ENCODE measurements around the gene MMP24. TPM values are rescaled to one million over a fixed set of nuclear protein-coding genes. Genes with fewer than 3 reads are reported as not detected.
A peak's percentile ranks its signal among the peaks of the same experiment; 100 is the strongest.
"Not testable (repeated sequence)": the region's sequence is repeated elsewhere in the genome, so short reads cannot be mapped to it uniquely, and the experiment has no call there.

The MMP24 gene
- total RNA-seq, 1 donor from 2014 or later, result 1.1 TPM

- Mint-ChIP-seq H3K9me3 (no peaks in the 10 kb centered on the region), H3K36me3 (no peaks in the 10 kb centered on the region), H3K4me3 (no peak overlapping the region), H3K27me3 (ENCODE audit: low read depth) (no peaks in the 10 kb centered on the region), H3K27ac (no peak overlapping the region), H3K4me1 (peaks cover 4% of the 10 kb centered on the region)
- DNase-seq (ENCODE audit: low spot score in 2 of 2, unreplicated experiment in 2 of 2), result no peak
- no peak for TF ChIP-seq CTCF (IDR thresholded peaks at IDR 0.05; ENCODE audit: unreplicated experiment)
These were observed 20.2 kb downstream of the MMP24 start for GRCh38 chr20:35246723-35247122.

- no peaks in the 10 kb centered on the region for H3K9me3 Mint-ChIP-seq
- no peaks in the 10 kb centered on the region for H3K27me3 Mint-ChIP-seq (ENCODE audit: low read depth)
- TF ChIP-seq CTCF (IDR thresholded peaks at IDR 0.05; ENCODE audit: unreplicated experiment), result no peak
- H3K36me3 Mint-ChIP-seq, result no peaks in the 10 kb centered on the region
- DNase-seq (ENCODE audit: low spot score in 2 of 2, unreplicated experiment in 2 of 2), result no peak
- no peak overlapping the region for H3K4me3 Mint-ChIP-seq
- H3K27ac Mint-ChIP-seq, result peak overlapping the region; percentile 59
- H3K4me1 Mint-ChIP-seq, result peaks cover 4% of the 10 kb centered on the region
These were observed 22.4 kb downstream of the MMP24 start for GRCh38 chr20:35248641-35249475.

GRCh38 chr20:35251613-35251940 lies 25.1 kb downstream of the MMP24 start:
- TF ChIP-seq CTCF (IDR thresholded peaks at IDR 0.05; ENCODE audit: unreplicated experiment), result no peak
- peaks cover 4% of the 10 kb centered on the region for H3K4me1 Mint-ChIP-seq
- H3K36me3 Mint-ChIP-seq, result peaks cover 2% of the 10 kb centered on the region
- no peak overlapping the region for H3K4me3 Mint-ChIP-seq
- no peak for DNase-seq (ENCODE audit: low spot score in 2 of 2, unreplicated experiment in 2 of 2)
- H3K27me3 Mint-ChIP-seq (ENCODE audit: low read depth), result no peaks in the 10 kb centered on the region
- no peak overlapping the region for H3K27ac Mint-ChIP-seq
- H3K9me3 Mint-ChIP-seq, result no peaks in the 10 kb centered on the region

GRCh38 chr20:35252037-35252461 lies 25.6 kb downstream of the MMP24 start:
- no peak overlapping the region for H3K4me3 Mint-ChIP-seq
- no peaks in the 10 kb centered on the region for H3K9me3 Mint-ChIP-seq
- H3K27ac Mint-ChIP-seq, result no peak overlapping the region
- peaks cover 2% of the 10 kb centered on the region for H3K36me3 Mint-ChIP-seq
- DNase-seq (ENCODE audit: low spot score in 2 of 2, unreplicated experiment in 2 of 2), result no peak
- H3K4me1 Mint-ChIP-seq, result peaks cover 5% of the 10 kb centered on the region
- TF ChIP-seq CTCF (IDR thresholded peaks at IDR 0.05; ENCODE audit: unreplicated experiment), result no peak
- no peaks in the 10 kb centered on the region for H3K27me3 Mint-ChIP-seq (ENCODE audit: low read depth)

GRCh38 chr20:35252598-35252997 lies 26.1 kb downstream of the MMP24 start:
- not testable (repeated sequence) for H3K4me3 Mint-ChIP-seq; H3K36me3 Mint-ChIP-seq; H3K27ac Mint-ChIP-seq; H3K27me3 Mint-ChIP-seq (ENCODE audit: low read depth); H3K9me3 Mint-ChIP-seq; DNase-seq (ENCODE audit: low spot score in 2 of 2, unreplicated experiment in 2 of 2)
- H3K4me1 Mint-ChIP-seq, result peaks cover 11% of the 10 kb centered on the region

GRCh38 chr20:35253010-35253409 lies 26.5 kb downstream of the MMP24 start:
- no peaks in the 10 kb centered on the region for H3K27me3 Mint-ChIP-seq (ENCODE audit: low read depth)
- peaks cover 2% of the 10 kb centered on the region for H3K36me3 Mint-ChIP-seq
- no peaks in the 10 kb centered on the region for H3K9me3 Mint-ChIP-seq
- peaks cover 15% of the 10 kb centered on the region for H3K4me1 Mint-ChIP-seq
- no peak for TF ChIP-seq CTCF (IDR thresholded peaks at IDR 0.05; ENCODE audit: unreplicated experiment)
- no peak overlapping the region for H3K27ac Mint-ChIP-seq
- H3K4me3 Mint-ChIP-seq, result no peak overlapping the region
- no peak for DNase-seq (ENCODE audit: low spot score in 2 of 2, unreplicated experiment in 2 of 2)
